ENCODE data around the gene GRIN2A. TPM values are rescaled to one million over a fixed set of nuclear protein-coding genes. Genes with fewer than 3 reads are reported as not detected.

Gene GRIN2A
- total and polyA plus RNA-seq, 2 of the 8 experiments (the other 6 are each of a cell fraction or from before 2014, with no cell fraction given): 0.18 to 1.8 TPM

DNA sequence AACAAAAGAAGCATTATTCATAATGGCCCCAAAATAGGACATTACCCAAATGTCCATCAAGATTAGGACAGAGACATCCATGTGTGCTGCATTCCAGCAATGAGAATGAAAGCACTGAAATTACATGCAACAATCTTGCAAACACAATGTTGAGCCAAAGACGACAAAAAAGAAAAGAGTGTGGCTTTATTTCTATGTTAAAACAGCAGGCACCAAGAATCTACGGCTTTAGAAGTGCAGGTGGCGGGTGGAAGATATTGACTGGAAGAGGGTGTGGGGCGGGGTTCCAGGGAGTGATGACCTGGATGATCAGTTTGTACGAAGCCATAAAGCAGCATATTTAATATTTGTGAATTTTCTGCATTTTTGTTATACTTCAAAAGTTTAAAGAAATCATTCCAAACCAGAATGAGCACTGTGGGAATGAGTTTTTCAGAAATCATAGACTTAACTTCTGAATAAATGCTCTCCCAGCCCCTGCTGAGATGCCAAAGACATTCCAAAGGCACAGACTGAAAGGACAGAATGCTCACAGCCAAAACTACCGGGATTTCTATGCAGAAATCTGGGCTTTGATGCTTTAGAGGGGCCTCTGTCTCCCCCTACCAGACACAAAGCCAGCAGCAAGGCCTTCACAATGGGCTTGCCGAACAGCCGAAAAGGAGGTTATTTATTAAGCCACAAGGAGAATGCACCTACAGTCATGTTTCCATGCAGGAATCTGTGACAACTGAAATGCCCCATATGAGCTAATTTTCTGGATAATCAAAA, 361.6 kb downstream of the GRIN2A start (continued):
- no peak for TF ChIP-seq SP2 (IDR thresholded peaks at IDR 0.05; ENCODE audit: low read length)
- no peak for TF ChIP-seq KDM1A (IDR thresholded peaks at IDR 0.05; ENCODE audit: borderline replicate concordance, low read length)
- no peak for TF ChIP-seq JUN (IDR thresholded peaks at IDR 0.05; ENCODE audit: low read depth, low read length)
- no peak for TF ChIP-seq HDAC6 (IDR thresholded peaks at IDR 0.05; ENCODE audit: low read depth, low read length)
- TF ChIP-seq POLR2AphosphoS5 (IDR thresholded peaks at IDR 0.05; ENCODE audit: low read depth, low read length): no peak
- no peak for TF ChIP-seq TAF1 (IDR thresholded peaks at IDR 0.05; ENCODE audit: low read depth, low read length)
- 0 out of 2 replicates have a peak, but pooled peaks have one; percentile 21 for TF ChIP-seq JUND (IDR thresholded peaks at IDR 0.05; ENCODE audit: low read length)
- TF ChIP-seq TCF12 (IDR thresholded peaks at IDR 0.05; ENCODE audit: low read depth, low read length): peak; percentile 83; the same call in 1 of the 2 replicates
- 0 out of 4 replicates have a peak, but pooled peaks of 1 of the 2 experiments have one; percentile 44 for TF ChIP-seq SIN3A (conservative IDR thresholded peaks at IDR 0.05 in 1 of 2, IDR thresholded peaks at IDR 0.05 in 1 of 2; ENCODE audit: low read depth in 1 of 2, low read length in 2 of 2)
- TF ChIP-seq SP1 (IDR thresholded peaks at IDR 0.05; ENCODE audit: low read depth, low read length): 0 out of 2 replicates have a peak, but pooled peaks have one; percentile 22
- no peak for TF ChIP-seq BACH1 (IDR thresholded peaks at IDR 0.05; ENCODE audit: low read length)
- no peak for TF ChIP-seq BCL11A (IDR thresholded peaks at IDR 0.05; ENCODE audit: low read depth in 2 of 2, low read length in 2 of 2)
- no peak for TF ChIP-seq KDM5A (IDR thresholded peaks at IDR 0.05; ENCODE audit: low read length)
- TF ChIP-seq EP300 (IDR thresholded peaks at IDR 0.05; ENCODE audit: borderline replicate concordance in 1 of 2, low read depth in 2 of 2, low read length in 2 of 2): no peak
- TF ChIP-seq BRCA1 (IDR thresholded peaks at IDR 0.05; ENCODE audit: low read depth, low read length): no peak
- TF ChIP-seq, protein P1, sequence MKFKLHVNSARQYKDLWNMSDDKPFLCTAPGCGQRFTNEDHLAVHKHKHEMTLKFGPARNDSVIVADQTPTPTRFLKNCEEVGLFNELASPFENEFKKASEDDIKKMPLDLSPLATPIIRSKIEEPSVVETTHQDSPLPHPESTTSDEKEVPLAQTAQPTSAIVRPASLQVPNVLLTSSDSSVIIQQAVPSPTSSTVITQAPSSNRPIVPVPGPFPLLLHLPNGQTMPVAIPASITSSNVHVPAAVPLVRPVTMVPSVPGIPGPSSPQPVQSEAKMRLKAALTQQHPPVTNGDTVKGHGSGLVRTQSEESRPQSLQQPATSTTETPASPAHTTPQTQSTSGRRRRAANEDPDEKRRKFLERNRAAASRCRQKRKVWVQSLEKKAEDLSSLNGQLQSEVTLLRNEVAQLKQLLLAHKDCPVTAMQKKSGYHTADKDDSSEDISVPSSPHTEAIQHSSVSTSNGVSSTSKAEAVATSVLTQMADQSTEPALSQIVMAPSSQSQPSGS (IDR thresholded peaks at IDR 0.05; ENCODE audit: low read length): no peak
- no peak for TF ChIP-seq KDM4A (IDR thresholded peaks at IDR 0.05; ENCODE audit: low read depth, low read length, severe bottlenecking)
- TF ChIP-seq CTBP2 (IDR thresholded peaks at IDR 0.05; ENCODE audit: borderline replicate concordance, insufficient read depth, insufficient read length, low read length): no peak
- TF ChIP-seq HDAC2 (IDR thresholded peaks at IDR 0.05; ENCODE audit: borderline replicate concordance in 1 of 2, low read depth in 2 of 2, low read length in 2 of 2): 0 out of 4 replicates have a peak, but pooled peaks of 1 of the 2 experiments have one; percentile 43
- no peak for TF ChIP-seq CBX8 (IDR thresholded peaks at IDR 0.05; ENCODE audit: borderline replicate concordance, low read depth, low read length)
